H1 (cell line): Measurements from ENCODE around the gene CAMSAP1.

Source experiments
- POLR2AphosphoS5 ChIP-seq: IDR thresholded peaks from 2 replicates; pipeline ENCODE4 v1.6.1; 2011; ENCODE audit warnings: low read depth, low read length
- SP4 ChIP-seq: IDR thresholded peaks from 2 replicates; pipeline ENCODE4 v1.6.1; 2012; ENCODE audit warnings: low read length, inconsistent platforms
- TF ChIP-seq, protein P1 (sequence below): IDR thresholded peaks from 2 replicates; pipeline ENCODE4 v1.6.1; 2012; ENCODE audit warnings: inconsistent platforms

DNA sequence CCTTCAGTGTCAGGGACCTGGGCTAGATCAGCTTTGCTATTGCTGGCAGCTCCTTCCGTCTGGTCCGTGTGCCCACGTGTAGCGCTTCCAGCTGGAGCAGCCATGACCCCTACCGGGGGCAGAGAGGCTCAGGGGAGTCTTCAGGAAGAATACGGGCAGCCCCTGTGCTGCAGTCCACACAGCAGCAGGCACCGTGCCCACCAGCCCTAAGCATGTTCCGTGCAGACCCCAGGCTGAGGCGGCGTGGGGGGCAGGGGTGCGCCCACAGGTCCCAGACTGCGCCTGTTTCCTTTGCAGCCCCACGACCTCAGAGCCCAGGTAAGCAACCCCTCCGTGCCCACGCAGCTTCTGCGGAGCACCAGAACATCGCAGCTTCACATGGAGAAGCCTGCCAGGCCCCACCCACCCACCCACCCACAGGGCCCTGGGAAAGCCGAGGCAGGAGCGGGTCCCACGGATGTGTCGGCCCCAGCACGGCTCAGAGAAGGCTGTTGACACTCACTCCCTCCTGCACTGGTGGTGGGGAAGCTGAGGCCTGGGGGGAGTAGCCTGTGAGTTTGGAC, 122.3 kb downstream of the CAMSAP1 start:
- TF ChIP-seq POLR2AphosphoS5 (no peak), SP4 (no peak)
- TF ChIP-seq, protein P1, sequence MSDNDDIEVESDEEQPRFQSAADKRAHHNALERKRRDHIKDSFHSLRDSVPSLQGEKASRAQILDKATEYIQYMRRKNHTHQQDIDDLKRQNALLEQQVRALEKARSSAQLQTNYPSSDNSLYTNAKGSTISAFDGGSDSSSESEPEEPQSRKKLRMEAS: no peak
